Stimulated activated CD4-positive, alpha-beta T cell treated with anti-CD3 and anti-CD28 coated beads, Interleukin-15, amount 100 ng/mL, for 24 hours (primary cell): Measurements from ENCODE around the gene CHID1.

ENCODE experiments used
- DNase-seq: peaks from one replicate; pipeline ENCODE4 v3.0.0-alpha.2; 2020

CHID1 gene

GRCh38 chr11:910589-911030, at the start of gene CHID1:
CHID1 (minus strand) TSS chr11:910810; CDS start chr11:904816, 5,994 bp downstream.
- DNase-seq = peak; percentile 91

DNA sequence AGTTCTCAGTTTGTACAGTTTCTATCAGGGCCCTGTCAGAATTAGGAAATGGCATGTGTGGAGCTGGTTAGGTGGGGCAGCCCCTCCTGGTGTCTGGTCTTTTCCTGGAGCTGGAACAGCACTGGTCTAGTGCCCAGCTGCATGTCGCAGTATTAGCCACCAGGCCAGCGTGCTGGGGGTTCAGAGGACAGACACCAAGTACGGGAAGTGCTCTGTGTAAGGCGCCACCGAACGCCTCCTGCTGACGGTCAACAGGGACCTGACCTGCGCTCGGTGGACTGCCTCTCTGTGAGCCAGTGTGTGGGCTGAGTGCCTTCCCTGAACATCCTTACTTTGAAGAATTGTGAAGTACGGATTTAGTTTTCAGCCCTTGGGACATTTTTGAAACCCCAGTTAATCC, 49.0 kb upstream of the CHID1 start:
- DNase-seq = no peak

DNA sequence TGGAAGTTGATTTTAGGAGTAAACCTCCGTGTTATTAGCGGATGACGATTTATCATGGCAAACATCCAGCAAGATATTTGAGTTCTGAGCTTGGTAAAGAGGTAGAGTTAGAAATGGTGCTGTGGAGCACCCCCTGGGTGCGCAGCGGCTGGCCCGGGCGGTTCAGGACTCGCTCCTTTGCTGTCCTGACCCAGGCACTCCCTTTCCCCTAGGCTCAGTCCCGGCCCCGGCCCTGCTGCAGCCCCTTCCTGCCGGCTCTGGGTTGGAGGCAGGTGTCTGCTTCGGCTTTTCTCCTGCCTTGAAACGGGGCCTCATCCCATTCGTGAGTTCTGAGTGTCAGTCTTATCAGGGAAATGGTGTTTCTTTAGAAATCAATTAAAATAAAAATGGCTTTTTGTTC, 48.4 kb upstream of the CHID1 start:
- DNase-seq = no peak

DNA sequence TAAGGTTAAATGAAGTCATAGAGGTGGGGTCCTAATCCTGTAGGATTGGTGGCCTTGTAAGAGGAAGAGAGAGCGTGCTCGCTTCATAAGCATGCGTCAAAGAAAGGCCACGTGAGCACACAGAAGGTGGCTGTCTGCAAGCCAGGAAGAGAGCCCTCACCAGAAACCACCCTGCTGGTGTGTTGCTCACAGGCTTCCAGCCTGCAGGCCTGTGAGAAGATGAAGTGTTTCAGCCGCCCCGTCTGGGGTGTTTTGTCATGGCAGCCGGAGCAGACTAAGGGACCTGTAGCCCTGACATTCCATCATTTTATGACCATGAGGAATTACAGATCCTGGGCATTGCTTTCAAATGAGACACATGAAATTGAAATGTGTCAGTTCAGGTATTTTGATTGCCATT, 47.5 kb upstream of the CHID1 start:
- DNase-seq = no peak

DNA sequence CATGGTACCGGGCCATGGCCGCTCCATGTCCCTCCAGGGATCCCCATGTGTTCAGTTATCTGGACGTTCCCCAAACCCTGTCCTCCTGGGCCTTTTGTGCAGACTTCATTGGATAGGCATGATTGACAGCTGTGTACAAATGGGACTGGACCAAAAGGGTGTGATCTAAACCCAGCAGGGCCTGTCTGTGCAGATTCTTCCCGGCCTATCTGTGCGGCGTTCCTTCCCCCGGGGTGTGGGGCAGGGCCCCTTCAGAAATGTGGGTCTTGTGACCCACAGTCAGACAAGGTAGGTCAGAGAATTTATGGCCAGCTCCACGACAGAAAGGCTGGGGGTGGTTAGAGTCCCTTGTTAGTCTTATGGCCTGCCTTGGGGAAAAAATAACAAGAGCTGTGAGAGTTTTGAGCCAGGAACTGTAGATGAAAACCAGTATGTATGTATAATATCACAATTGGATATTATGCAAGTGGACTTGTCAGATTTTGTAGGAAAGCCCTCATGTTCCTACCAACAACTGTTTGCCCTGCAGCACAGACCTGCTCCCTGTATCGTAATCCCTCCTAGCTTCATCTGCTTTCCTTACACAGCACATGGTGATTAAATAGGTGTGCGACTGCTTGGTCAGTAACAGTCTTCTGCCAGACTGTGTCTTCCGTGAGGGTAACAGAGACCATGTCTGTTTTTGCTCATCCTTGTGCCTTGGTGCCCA, 46.8 kb upstream of the CHID1 start:
- DNase-seq = no peak

DNA sequence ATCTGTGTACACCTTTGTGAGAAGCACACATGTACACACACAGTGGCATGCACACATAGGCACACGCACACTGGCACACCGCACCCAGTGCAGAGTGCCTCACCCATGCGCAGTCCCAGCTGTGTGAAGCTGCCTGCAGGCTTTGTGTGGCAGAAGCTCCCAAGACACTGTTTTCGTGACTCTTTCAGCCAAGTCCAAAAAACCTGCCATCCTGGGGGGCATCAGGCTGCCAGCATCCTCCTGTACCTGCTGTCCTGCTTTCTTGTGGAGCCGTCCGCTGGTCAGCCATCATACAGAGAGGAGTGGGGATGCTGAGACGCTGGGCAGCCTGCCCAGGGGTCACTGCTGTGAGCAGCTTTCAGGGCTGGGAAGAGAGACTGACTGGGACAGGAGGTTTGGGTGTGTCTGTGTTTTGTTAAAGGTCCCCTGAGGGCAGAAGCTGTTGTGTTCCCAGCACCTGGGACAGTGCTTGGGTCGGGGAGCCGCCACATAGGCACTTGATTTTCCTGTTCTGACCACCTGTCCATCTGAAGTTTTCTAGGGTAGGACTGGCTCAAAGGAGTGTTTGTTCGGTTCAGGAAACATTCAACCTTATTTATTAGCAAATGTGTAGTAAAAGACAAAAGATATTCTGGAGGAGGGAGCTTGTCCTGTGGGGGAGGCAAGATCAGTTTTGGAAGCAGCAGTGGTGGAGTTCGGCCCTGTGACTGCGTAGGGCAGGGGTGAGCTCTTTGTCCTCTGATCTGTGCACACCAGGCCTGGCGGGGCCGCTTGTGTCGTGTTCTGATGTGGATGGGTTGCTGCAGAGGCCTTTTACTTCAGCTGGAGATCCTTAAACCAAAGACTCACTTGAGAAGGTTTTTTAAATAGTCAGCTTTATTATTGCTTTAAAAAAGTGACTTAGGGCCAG, 44.8 kb upstream of the CHID1 start:
- DNase-seq = no peak

DNA sequence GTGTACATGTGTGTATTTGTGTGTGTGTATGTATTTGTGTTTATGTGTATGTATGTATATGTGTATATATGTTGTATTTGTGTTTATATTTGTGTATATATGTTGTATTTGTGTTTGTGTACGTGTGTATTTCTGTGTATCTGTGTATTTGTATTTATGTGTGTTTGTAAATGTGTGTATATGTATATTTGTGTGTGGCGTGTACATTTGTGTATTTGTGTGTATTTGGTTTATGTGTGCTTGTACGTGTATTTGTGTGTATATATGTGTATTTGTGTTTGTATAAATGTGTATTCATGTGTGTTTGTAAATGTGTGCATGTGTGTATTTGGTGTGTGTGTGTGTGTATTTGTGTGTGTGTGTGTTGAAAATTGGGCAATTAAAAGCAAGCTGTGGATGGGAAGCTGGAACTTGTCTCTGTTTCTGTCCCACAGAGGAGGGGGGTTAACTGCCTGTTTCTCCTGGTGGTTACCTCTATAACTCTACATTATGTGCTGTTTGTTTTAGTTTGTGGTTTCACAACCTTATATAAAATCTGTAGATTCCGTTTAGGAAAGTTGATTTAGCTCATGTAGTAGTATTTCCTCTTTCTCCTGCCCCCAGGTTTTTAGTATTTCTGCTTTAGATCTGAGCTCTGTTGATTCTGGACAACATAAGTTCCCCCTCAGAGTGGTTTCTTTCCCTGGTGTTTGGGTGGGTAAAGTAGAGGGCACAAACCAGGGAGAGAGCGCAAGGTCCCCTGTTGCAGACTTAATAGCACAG, 44.0 kb upstream of the CHID1 start:
- DNase-seq = no peak

- no peak for DNase-seq
Observed at GRCh38 chr11:953512-953911, 42.9 kb upstream of the CHID1 start.

- DNase-seq = no peak
Observed at GRCh38 chr11:952406-953385, 42.1 kb upstream of the CHID1 start.

GRCh38 chr11:951507-951906, 40.9 kb upstream of the CHID1 start:
- DNase-seq = no peak

GRCh38 chr11:947744-948143, 37.1 kb upstream of the CHID1 start:
- no peak for DNase-seq

DNA sequence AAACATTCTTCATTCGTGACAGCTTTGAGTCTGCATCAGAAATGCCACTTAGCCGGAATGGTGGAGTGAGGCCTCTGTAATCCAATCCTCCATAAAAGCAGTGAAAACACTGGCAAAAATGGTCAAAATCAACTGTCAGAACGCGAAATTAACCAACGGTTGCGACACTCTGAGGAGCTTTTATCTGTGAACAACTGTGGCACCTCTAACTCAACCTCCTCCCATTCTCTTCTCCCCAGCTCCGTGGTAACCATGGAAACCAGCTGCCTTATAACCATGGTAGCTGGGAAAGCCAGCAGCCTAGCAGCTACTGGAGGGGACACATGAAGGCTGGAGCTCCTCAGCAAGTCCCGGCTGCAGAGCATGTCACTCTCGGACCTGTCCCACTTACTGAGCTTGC, 35.4 kb upstream of the CHID1 start:
- DNase-seq = no peak

DNA sequence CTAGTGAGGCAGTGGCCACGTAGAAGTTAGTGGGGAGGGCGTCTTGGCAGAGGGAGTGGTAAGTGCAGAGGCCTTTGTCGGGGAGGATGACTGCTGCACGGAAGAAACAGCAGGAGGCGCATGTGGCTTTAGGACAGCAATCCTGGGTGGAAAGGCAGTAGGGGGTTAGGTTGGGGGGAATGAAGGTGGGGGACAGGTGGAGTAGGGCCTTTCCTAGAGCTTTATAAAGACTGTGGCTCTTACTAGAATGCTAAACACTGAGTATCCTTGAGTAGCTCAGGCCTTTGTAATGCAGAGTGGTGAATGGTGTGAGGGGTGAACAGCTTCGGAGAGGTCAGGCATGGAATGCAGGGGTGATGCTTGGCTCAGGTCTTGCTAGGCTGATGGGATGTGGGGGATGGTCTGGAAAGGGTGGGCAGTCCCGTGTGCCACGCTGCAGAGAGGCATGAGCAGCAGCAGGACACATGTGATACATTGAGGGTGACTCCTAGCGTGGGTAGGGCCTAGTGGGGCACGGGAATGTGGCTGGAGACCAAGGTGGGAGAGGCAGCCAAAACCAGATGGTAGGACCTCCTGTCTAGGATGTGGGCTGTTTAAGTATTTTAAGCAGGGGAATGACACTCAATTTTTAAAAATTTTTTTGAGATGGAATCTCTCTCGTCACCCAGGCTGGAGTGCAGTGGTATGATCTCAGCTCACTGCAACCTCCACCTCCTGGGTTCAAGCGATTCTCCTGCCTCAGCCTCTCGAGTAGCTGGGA, 34.3 kb upstream of the CHID1 start:
- DNase-seq = no peak

DNA sequence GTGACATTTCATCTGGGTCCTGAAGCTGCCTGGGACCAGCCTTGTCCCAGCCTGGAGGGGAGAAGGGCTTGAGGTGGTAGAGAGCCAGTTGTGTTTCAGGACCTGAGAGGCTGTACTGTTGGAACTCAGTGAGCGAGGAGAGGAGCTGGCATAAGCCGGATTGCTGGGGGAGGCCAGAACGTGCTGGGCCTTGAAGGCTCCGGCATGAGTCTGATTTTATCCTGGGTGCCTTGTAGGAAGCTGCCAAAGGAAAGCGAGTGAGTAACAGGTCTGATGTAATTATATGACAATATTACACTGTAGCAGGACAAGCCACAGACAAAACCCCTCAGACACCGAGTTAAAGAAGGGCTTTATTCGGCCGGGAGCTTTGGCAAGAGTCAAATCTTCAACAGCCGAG, 32.2 kb upstream of the CHID1 start:
- no peak for DNase-seq

DNA sequence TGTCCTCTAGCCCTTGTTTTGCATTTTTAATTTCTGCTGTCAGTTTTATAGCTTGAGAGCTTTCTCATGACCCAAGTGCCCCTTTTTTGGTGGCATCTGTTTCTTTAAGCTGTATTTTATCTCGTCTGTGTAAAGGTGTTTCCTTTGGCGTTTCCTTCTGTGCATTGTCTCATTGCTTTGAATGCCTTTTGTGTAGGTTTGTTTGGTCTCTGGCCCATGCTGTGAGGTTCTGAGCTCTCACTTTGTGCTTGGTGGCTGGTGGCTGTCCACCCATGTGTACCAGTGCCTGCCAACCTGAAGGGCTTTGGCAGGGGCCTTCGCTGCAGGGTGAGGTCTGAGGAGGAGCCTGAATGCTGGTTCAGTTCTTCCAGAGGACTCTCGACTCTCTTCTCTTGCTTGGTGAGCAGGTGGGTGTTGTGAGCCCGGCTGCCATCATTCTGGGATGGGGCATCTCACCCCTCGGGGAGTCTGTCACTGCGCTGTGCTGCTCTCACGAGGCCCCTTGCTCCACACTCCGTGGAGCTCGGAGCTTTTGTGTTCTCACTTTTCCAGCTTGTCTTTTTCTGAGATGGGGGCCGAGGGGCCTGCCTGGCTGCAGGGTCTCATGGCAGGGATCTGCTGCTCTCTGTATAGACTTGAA, 30.0 kb upstream of the CHID1 start:
- DNase-seq = no peak

DNA sequence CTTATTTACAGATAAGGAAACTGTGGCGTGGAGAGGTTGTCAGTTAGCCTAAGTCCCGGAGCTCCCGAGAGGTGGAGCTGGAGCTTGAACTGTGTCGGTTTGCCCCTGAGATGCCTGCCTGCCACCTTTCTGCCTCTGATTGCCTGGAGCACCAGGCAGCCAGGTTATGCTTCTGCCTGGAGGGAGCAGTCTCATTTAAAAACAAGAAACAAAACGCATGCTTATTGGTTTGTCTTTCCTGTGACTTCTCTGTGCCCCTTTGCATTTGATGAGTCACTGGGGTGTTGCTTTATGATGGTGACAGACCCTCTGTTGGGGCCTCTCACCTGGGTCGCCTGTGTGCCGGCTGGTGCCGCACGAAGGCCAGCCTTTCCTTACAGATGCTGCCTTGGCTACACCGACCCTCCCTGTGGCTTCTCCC, 27.2 kb upstream of the CHID1 start:
- no peak for DNase-seq

- DNase-seq = no peak
Observed at GRCh38 chr11:936199-936598, 25.6 kb upstream of the CHID1 start.

- no peak for DNase-seq
Observed at GRCh38 chr11:934527-934926, 23.9 kb upstream of the CHID1 start.

DNA sequence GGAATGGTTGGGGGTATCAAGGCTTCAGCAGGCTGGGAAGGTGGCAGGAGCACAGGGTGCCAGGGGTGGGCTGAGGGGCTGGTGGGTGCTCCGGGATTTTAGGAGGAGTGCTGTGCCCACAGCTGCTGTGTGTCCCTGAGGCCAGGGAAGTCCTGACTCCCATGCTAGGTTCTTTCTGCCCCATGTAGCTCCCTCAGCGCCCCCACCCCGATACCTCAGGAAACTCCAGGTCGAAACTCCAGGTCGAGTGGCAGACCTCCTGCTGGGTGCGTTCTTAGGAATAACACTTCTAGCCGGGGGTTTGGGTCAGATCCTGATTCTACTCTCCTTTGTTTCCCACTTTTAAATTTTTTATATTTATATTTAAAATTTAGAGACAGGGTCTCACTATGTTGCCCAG, 23.3 kb upstream of the CHID1 start:
- no peak for DNase-seq

- no peak for DNase-seq
Observed at GRCh38 chr11:933142-933851, 22.7 kb upstream of the CHID1 start.
